ENCODE measurements around the gene AP3B1. TPM values are rescaled to one million over a fixed set of nuclear protein-coding genes. Genes with fewer than 3 reads are reported as not detected.

The AP3B1 gene
- total and polyA plus RNA-seq, 4 donors = 26.4 to 50.4 (median 33.3) TPM

GRCh38 chr5:78252715-78253114 is 41.8 kb downstream of the AP3B1 start:
- Histone ChIP-seq H3K9ac (ENCODE audit: insufficient read depth in 1 of 2, low read length in 2 of 2) (no peak overlapping the region), H3K27me3 (ENCODE audit: control insufficient read depth in 3 of 3, insufficient read depth in 3 of 3, low read length in 2 of 3) (no peaks in the 10 kb centered on the region), H3K4me1 (ENCODE audit: control insufficient read depth in 5 of 5, insufficient read depth in 5 of 5, low read length in 5 of 5) (peaks cover 0 to 2% (median 0%) of the 10 kb centered on the region in 5 donors), H3K36me3 (ENCODE audit: control insufficient read depth in 4 of 4, insufficient read depth in 4 of 4, low read length in 4 of 4) (peaks cover 0 to 5% (median 1%) of the 10 kb centered on the region in 4 donors), H3K9me3 (ENCODE audit: control insufficient read depth in 4 of 4, insufficient read depth in 3 of 4, low read length in 3 of 4) (peaks cover 0 to 2% (median 0%) of the 10 kb centered on the region in 4 donors), H3K27ac (ENCODE audit: low read depth in 1 of 2, low read length in 1 of 2) (no peak overlapping the region), H3K4me3 (no peak overlapping the region)
- DNase-seq = no peak
- TF ChIP-seq, protein P1, sequence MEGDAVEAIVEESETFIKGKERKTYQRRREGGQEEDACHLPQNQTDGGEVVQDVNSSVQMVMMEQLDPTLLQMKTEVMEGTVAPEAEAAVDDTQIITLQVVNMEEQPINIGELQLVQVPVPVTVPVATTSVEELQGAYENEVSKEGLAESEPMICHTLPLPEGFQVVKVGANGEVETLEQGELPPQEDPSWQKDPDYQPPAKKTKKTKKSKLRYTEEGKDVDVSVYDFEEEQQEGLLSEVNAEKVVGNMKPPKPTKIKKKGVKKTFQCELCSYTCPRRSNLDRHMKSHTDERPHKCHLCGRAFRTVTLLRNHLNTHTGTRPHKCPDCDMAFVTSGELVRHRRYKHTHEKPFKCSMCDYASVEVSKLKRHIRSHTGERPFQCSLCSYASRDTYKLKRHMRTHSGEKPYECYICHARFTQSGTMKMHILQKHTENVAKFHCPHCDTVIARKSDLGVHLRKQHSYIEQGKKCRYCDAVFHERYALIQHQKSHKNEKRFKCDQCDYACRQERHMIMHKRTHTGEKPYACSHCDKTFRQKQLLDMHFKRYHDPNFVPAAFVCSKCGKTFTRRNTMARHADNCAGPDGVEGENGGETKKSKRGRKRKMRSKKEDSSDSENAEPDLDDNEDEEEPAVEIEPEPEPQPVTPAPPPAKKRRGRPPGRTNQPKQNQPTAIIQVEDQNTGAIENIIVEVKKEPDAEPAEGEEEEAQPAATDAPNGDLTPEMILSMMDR (IDR thresholded peaks at IDR 0.05; ENCODE audit: control extremely low read depth, extremely low read depth) = no peak
- no peak for ATAC-seq (ENCODE audit: insufficient read depth, low FRiP score)
- 85 to 97% methylated on average over 5 of the region's 5 CpGs for WGBS, 2 donors

DNA sequence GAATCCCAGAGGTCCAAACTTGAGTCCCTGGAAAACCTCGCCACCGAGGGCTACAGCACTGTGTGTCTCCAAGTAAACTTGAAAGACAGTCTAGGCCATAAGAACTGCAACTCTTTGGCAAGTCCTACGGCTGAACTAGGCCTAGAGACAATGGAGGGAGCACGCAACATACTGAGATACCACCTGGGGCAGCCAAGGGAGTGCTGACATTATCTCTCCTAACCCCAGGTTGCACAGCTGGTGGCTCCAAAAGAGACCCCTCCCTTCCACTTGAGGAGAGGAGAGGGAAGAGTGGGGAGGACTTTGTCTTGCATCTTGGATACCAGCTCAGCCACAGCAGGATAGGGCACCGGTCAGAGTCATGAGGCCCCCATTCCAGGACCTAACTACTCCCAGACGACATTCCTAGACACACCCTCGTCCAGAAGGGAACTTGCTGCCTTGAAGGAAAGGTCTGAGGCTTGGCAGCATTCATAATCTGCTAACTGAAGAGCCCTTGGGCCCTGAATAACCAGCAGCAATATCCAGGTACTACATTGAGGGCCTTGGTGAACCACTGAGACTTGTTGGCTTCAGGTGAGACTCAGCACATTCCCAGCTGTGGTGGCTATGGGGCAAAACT is 42.7 kb downstream of the AP3B1 start:
- H3K27me3 ChIP-seq (ENCODE audit: control insufficient read depth in 3 of 3, insufficient read depth in 3 of 3, low read length in 2 of 3) = no peaks in the 10 kb centered on the region
- H3K36me3 ChIP-seq (ENCODE audit: control insufficient read depth in 4 of 4, insufficient read depth in 4 of 4, low read length in 4 of 4) = peaks cover 0 to 5% (median 1%) of the 10 kb centered on the region in 4 donors
- H3K27ac ChIP-seq (ENCODE audit: low read depth in 1 of 2, low read length in 1 of 2) = no peak overlapping the region
- H3K4me3 ChIP-seq = no peak overlapping the region
- no peak overlapping the region for H3K9ac ChIP-seq (ENCODE audit: insufficient read depth in 1 of 2, low read length in 2 of 2)
- TF ChIP-seq, protein P1 (IDR thresholded peaks at IDR 0.05; ENCODE audit: control extremely low read depth, extremely low read depth) = no peak
- ATAC-seq (ENCODE audit: insufficient read depth, low FRiP score) (no peak), DNase-seq (no peak)
- no peaks in the 10 kb centered on the region for H3K9me3 ChIP-seq (ENCODE audit: control insufficient read depth in 4 of 4, insufficient read depth in 3 of 4, low read length in 3 of 4)
- 88 to 91% methylated on average over 7 of the region's 7 CpGs for WGBS, 2 donors
- H3K4me1 ChIP-seq (ENCODE audit: control insufficient read depth in 5 of 5, insufficient read depth in 5 of 5, low read length in 5 of 5) = peaks cover 0 to 2% (median 0%) of the 10 kb centered on the region in 5 donors

GRCh38 chr5:78245136-78245535 is 49.4 kb downstream of the AP3B1 start:
- H3K9ac ChIP-seq (ENCODE audit: insufficient read depth in 1 of 2, low read length in 2 of 2) = no peak overlapping the region
- H3K27ac ChIP-seq (ENCODE audit: low read depth in 1 of 2, low read length in 1 of 2) = no peak overlapping the region
- peaks cover 0 to 3% (median 0%) of the 10 kb centered on the region in 5 donors for H3K4me1 ChIP-seq (ENCODE audit: control insufficient read depth in 5 of 5, insufficient read depth in 5 of 5, low read length in 5 of 5)
- 84 to 90% methylated on average over 8 of the region's 8 CpGs for WGBS, 2 donors
- no peaks in the 10 kb centered on the region for H3K9me3 ChIP-seq (ENCODE audit: control insufficient read depth in 4 of 4, insufficient read depth in 3 of 4, low read length in 3 of 4)
- no peaks in the 10 kb centered on the region for H3K27me3 ChIP-seq (ENCODE audit: control insufficient read depth in 3 of 3, insufficient read depth in 3 of 3, low read length in 2 of 3)
- no peak overlapping the region for H3K4me3 ChIP-seq
- TF ChIP-seq, protein P1 (IDR thresholded peaks at IDR 0.05; ENCODE audit: control extremely low read depth, extremely low read depth) = no peak
- H3K36me3 ChIP-seq (ENCODE audit: control insufficient read depth in 4 of 4, insufficient read depth in 4 of 4, low read length in 4 of 4) = peaks cover 0 to 5% (median 3%) of the 10 kb centered on the region in 4 donors
- ATAC-seq (ENCODE audit: insufficient read depth, low FRiP score) = no peak
- peak in 1 of 3 donors; percentile 11 for DNase-seq

GRCh38 chr5:78243639-78244038 is 50.9 kb downstream of the AP3B1 start:
- ATAC-seq (ENCODE audit: insufficient read depth, low FRiP score) (no peak), DNase-seq (no peak)
- Histone ChIP-seq H3K4me3 (no peak overlapping the region), H3K36me3 (ENCODE audit: control insufficient read depth in 4 of 4, insufficient read depth in 4 of 4, low read length in 4 of 4) (peaks cover 0 to 3% (median 0%) of the 10 kb centered on the region in 4 donors), H3K27me3 (ENCODE audit: control insufficient read depth in 3 of 3, insufficient read depth in 3 of 3, low read length in 2 of 3) (no peaks in the 10 kb centered on the region), H3K9me3 (ENCODE audit: control insufficient read depth in 4 of 4, insufficient read depth in 3 of 4, low read length in 3 of 4) (no peaks in the 10 kb centered on the region), H3K9ac (ENCODE audit: insufficient read depth in 1 of 2, low read length in 2 of 2) (no peak overlapping the region), H3K27ac (ENCODE audit: low read depth in 1 of 2, low read length in 1 of 2) (no peak overlapping the region), H3K4me1 (ENCODE audit: control insufficient read depth in 5 of 5, insufficient read depth in 5 of 5, low read length in 5 of 5) (peaks cover 0 to 3% (median 0%) of the 10 kb centered on the region in 5 donors)
- TF ChIP-seq, protein P1 (IDR thresholded peaks at IDR 0.05; ENCODE audit: control extremely low read depth, extremely low read depth) = no peak
